NB4 (cell line): ENCODE measurements around the gene ARHGAP4.
A peak's percentile ranks its signal among the peaks of the same experiment; 100 is the strongest.

Experiments used
- DNase-seq: peaks from one replicate; pipeline ENCODE4 v3.0.0; 2010; ENCODE audit warnings: low read depth
- H3K4me3 ChIP-seq: one replicate; pipeline ENCODE4 v1.5.1; 2011; ENCODE audit warnings: mild to moderate bottlenecking, low read depth, low read length, moderate library complexity
- CTCF ChIP-seq: IDR thresholded peaks from one replicate; pipeline ENCODE4 v1.5.1; 2012; ENCODE audit warnings: low read depth, low read length
- MAX ChIP-seq: IDR thresholded peaks from 2 replicates; pipeline ENCODE4 v1.6.1; 2011; ENCODE audit warnings: low read depth, low read length
- MYC ChIP-seq: IDR thresholded peaks from 2 replicates; pipeline ENCODE4 v1.6.1; 2011; ENCODE audit warnings: low read depth, low read length
- POLR2A ChIP-seq: IDR thresholded peaks from 2 replicates; pipeline ENCODE4 v1.6.1; 2011; ENCODE audit warnings: mild to moderate bottlenecking; ENCODE audit not compliant: insufficient read length; ENCODE audit errors: extremely low read depth

The ARHGAP4 gene

GRCh38 chrX:153926858-153927671, 1.0 kb upstream of the ARHGAP4 start:
- DNase-seq = peak; percentile 94
- peak overlapping the region; percentile 69 for H3K4me3 ChIP-seq
- TF ChIP-seq MYC (peak; percentile 71), MAX (peak; percentile 72), CTCF (no peak), POLR2A (no peak)

GRCh38 chrX:153926552-153926857, 441 bp upstream of the ARHGAP4 start:
- no peak for DNase-seq
- TF ChIP-seq POLR2A = no peak
- TF ChIP-seq MAX = no peak
- TF ChIP-seq CTCF = no peak
- no peak for TF ChIP-seq MYC
- no peak overlapping the region for H3K4me3 ChIP-seq

- no peak overlapping the region for H3K4me3 ChIP-seq
- DNase-seq = no peak
- TF ChIP-seq POLR2A (no peak), MYC (no peak), MAX (no peak), CTCF (no peak)
These were observed 701 bp downstream of the ARHGAP4 start for GRCh38 chrX:153925387-153925738.

GRCh38 chrX:153924149-153924861, 1.8 kb downstream of the ARHGAP4 start:
- DNase-seq = peak; percentile 87
- no peak for TF ChIP-seq MAX
- peak; percentile 42 for TF ChIP-seq CTCF
- H3K4me3 ChIP-seq = no peak overlapping the region

- no peak for DNase-seq
These were observed 2.9 kb downstream of the ARHGAP4 start for GRCh38 chrX:153922932-153923857.

More at GRCh38 chrX:153922932-153923857, 2.9 kb downstream of the ARHGAP4 start:
- TF ChIP-seq MYC (no peak), POLR2A (no peak), CTCF (no peak), MAX (no peak)
- H3K4me3 ChIP-seq = no peak overlapping the region
